Liver (tissue), 9 donors: ENCODE results near the gene RALGAPB. TPM values are rescaled to one million over a fixed set of nuclear protein-coding genes. Genes with fewer than 3 reads are reported as not detected.

Experiments
- DNase-seq: peaks from one replicate; pipeline ENCODE4 v3.0.0-alpha.2; 2017; ENCODE audit warnings: low spot score
- H3K27ac ChIP-seq, 2 donors: one replicate each; pipeline ENCODE4 v1.7.0; 2013; ENCODE audit warnings: inconsistent platforms in 2 of 2, low read length in 2 of 2, control low read depth in 1 of 2, low read depth in 1 of 2, mild to moderate bottlenecking in 1 of 2
- H3K27me3 ChIP-seq, 4 donors: one replicate each; pipeline versions ENCODE4 v1.6.1 to v1.7.0; 2013; ENCODE audit warnings: low read length in 3 of 4, inconsistent platforms in 1 of 4, mild to moderate bottlenecking in 1 of 4, moderate library complexity in 1 of 4; ENCODE audit not compliant: control insufficient read depth in 4 of 4, insufficient read depth in 4 of 4
- H3K36me3 ChIP-seq, 4 donors: one replicate each; pipeline versions ENCODE4 v1.6.1 to v1.7.0; 2013; ENCODE audit warnings: low read length in 3 of 4, mild to moderate bottlenecking in 3 of 4, low read depth in 1 of 4, moderate library complexity in 1 of 4; ENCODE audit not compliant: control insufficient read depth in 4 of 4, insufficient read depth in 3 of 4
- H3K4me1 ChIP-seq, 4 donors: one replicate each; pipeline versions ENCODE4 v1.6.1 to v1.7.0; 2013; ENCODE audit warnings: low read length in 3 of 4, mild to moderate bottlenecking in 3 of 4, moderate library complexity in 1 of 4; ENCODE audit not compliant: control insufficient read depth in 4 of 4, insufficient read depth in 4 of 4
- H3K4me3 ChIP-seq, 3 donors: one replicate each; pipeline versions ENCODE4 v1.6.1 to v1.7.0; 2013; ENCODE audit warnings: low read length in 3 of 3, control low read depth in 1 of 3, low read depth in 1 of 3, mild to moderate bottlenecking in 1 of 3
- H3K9ac ChIP-seq, 2 donors: one replicate each; pipeline ENCODE4 v1.7.0; 2013; ENCODE audit warnings: low read length in 2 of 2, mild to moderate bottlenecking in 2 of 2, moderate library complexity in 2 of 2, control low read depth in 1 of 2, low read depth in 1 of 2
- H3K9me3 ChIP-seq, 4 donors: one replicate each; pipeline versions ENCODE4 v1.6.1 to v1.7.0; 2013; ENCODE audit warnings: low read length in 3 of 4; ENCODE audit not compliant: control insufficient read depth in 4 of 4
- ATF3 ChIP-seq: IDR thresholded peaks from 2 replicates; pipeline ENCODE4 v1.6.1; 2016; ENCODE audit warnings: antibody characterized with exemption
- CTCF ChIP-seq: fragments of 150-350 bp; IDR thresholded peaks from 2 replicates; pipeline ENCODE4 v1.5.1; 2017; ENCODE audit warnings: improper control_type of control experiment, low read depth, low read length; ENCODE audit not compliant: missing input control
- EGR1 ChIP-seq, 2 donors: IDR thresholded peaks; 2 replicates each; pipeline ENCODE4 v1.6.1; 2016 to 2018; ENCODE audit warnings: antibody characterized with exemption in 2 of 2, low read depth in 2 of 2
- FOXA1 ChIP-seq: IDR thresholded peaks from 2 replicates; pipeline ENCODE4 v1.6.1; 2016; ENCODE audit warnings: antibody characterized with exemption
- FOXA2 ChIP-seq: IDR thresholded peaks from 2 replicates; pipeline ENCODE4 v1.6.1; 2016; ENCODE audit warnings: antibody characterized with exemption
- GABPA ChIP-seq, 2 donors: IDR thresholded peaks in 1 of 2; conservative IDR thresholded peaks in 1 of 2; 2 replicates each; pipeline ENCODE4 v1.6.1; 2016; ENCODE audit warnings: antibody characterized with exemption in 2 of 2, mild to moderate bottlenecking in 1 of 2, moderate library complexity in 1 of 2
- HNF4A ChIP-seq, 2 donors: conservative IDR thresholded peaks; 2 replicates each; pipeline ENCODE4 v1.6.1; 2016; ENCODE audit warnings: antibody characterized with exemption in 2 of 2, mild to moderate bottlenecking in 2 of 2
- HNF4G ChIP-seq: IDR thresholded peaks from 2 replicates; pipeline ENCODE4 v1.6.1; 2016; ENCODE audit warnings: antibody characterized with exemption
- JUND ChIP-seq, 2 donors: IDR thresholded peaks; 2 replicates each; pipeline ENCODE4 v1.6.1; 2016; ENCODE audit warnings: antibody characterized with exemption in 2 of 2
- NR2F2 ChIP-seq: IDR thresholded peaks from 2 replicates; pipeline ENCODE4 v1.6.1; 2016; ENCODE audit warnings: antibody characterized with exemption
- REST ChIP-seq: IDR thresholded peaks from 2 replicates; pipeline ENCODE4 v1.6.1; 2016; ENCODE audit warnings: antibody characterized with exemption, mild to moderate bottlenecking
- RXRA ChIP-seq, 2 donors: IDR thresholded peaks; 2 replicates each; pipeline ENCODE4 v1.6.1; 2017 to 2018; ENCODE audit warnings: antibody characterized with exemption in 2 of 2, mild to moderate bottlenecking in 1 of 2
- SP1 ChIP-seq: IDR thresholded peaks from 2 replicates; pipeline ENCODE4 v1.6.1; 2018; ENCODE audit warnings: antibody characterized with exemption, mild to moderate bottlenecking
- TAF1 ChIP-seq: conservative IDR thresholded peaks from 2 replicates; pipeline ENCODE4 v1.6.1; 2016; ENCODE audit warnings: antibody characterized with exemption, mild to moderate bottlenecking
- YY1 ChIP-seq: IDR thresholded peaks from 2 replicates; pipeline ENCODE4 v1.6.1; 2016; ENCODE audit warnings: antibody characterized with exemption, mild to moderate bottlenecking
- WGBS: extraction: QIAGEN DNeasy Blood & Tissue Kit; methylation state at CpG from one replicate; pipeline ENCODE4 v1.1.7; 2013; 5-methylcytosine and 5-hydroxymethylcytosine counted together
- polyA plus RNA-seq, 2 donors: library from polyadenylated mRNA; stranded (reverse) in 1 of 2; unstranded in 1 of 2; fragments of 200-250 nt in 1 of 2; fragments of >200 nt in 1 of 2; fragmentation: Nextera tagmentation in 1 of 2; extraction: Ambion mirVana in 1 of 2; gene quantifications; one replicate each; pipeline versions ENCODE4 v1.2.1 to v1.2.3, GENCODE V29; 2013 to 2015
- total RNA-seq, 2 donors: library from RNA; depleted of rRNA; stranded (reverse); fragments of >200 nt; gene quantifications; one replicate each; pipeline ENCODE4 v1.2.3, GENCODE V29; 2014
- donor health status: healthy.
- donor health status: healthy.
- donor health status: healthy.
- donor health status: healthy.
- donor health status: healthy.

RALGAPB gene
- total and polyA plus RNA-seq, 4 donors, result 4.3 to 19.7 (median 9.5) TPM

GRCh38 chr20:38433304-38433972, 39.2 kb upstream of the RALGAPB start:
- H3K4me3 ChIP-seq, result peak overlapping the region in 2 of 3 donors; percentile 88 to 91
- peaks cover 0 to 41% (median 26%) of the 10 kb centered on the region in 4 donors for H3K4me1 ChIP-seq
- DNase-seq, result no peak
- H3K27me3 ChIP-seq, result no peaks in the 10 kb centered on the region
- peak overlapping the region in 1 of 2 donors; percentile 19 for H3K27ac ChIP-seq
- peaks cover 11 to 41% (median 35%) of the 10 kb centered on the region in 4 donors for H3K36me3 ChIP-seq
- no peaks in the 10 kb centered on the region for H3K9me3 ChIP-seq
- WGBS, result 93% methylated on average over 9 of the region's 9 CpGs
- peak overlapping the region in 1 of 2 donors; percentile 95 for H3K9ac ChIP-seq
- TF ChIP-seq SP1, result no peak
- no peak for TF ChIP-seq EGR1 (IDR thresholded peaks at IDR 0.05; ENCODE audit: low read depth in 2 of 2)
- TF ChIP-seq FOXA1, result no peak
- no peak for TF ChIP-seq REST
- no peak for TF ChIP-seq RXRA (IDR thresholded peaks at IDR 0.05)
- no peak for TF ChIP-seq ATF3

GRCh38 chr20:38434301-38434741, 38.3 kb upstream of the RALGAPB start:
- Histone ChIP-seq H3K36me3 (peaks cover 11 to 33% (median 29%) of the 10 kb centered on the region in 4 donors), H3K9me3 (no peaks in the 10 kb centered on the region), H3K4me3 (peak overlapping the region; percentile 74 to 91 (median 88)), H3K27ac (peak overlapping the region; percentile 79 to 81), H3K9ac (peak overlapping the region; percentile 75 to 95), H3K27me3 (no peaks in the 10 kb centered on the region), H3K4me1 (peaks cover 0 to 32% (median 17%) of the 10 kb centered on the region in 4 donors)
- peak; percentile 46 for DNase-seq
- TF ChIP-seq HNF4A (conservative IDR thresholded peaks at IDR 0.05) (peak in 1 of 2 donors; percentile 22), YY1 (no peak)
- WGBS, result 28% methylated on average over 16 of the region's 16 CpGs

- peak; percentile 95 for DNase-seq
- Histone ChIP-seq H3K4me1 (peaks cover 0 to 26% (median 11%) of the 10 kb centered on the region in 4 donors), H3K4me3 (peak within 1 kb of the TSS; percentile 74 to 91 (median 88)), H3K9ac (peak within 1 kb of the TSS; percentile 75 to 95), H3K27ac (peak within 1 kb of the TSS; percentile 79 to 81), H3K36me3 (peaks cover 7 to 27% (median 24%) of the 10 kb centered on the region in 4 donors), H3K27me3 (no peaks in the 10 kb centered on the region), H3K9me3 (no peaks in the 10 kb centered on the region)
- under 1% methylated on average over 65 of the region's 65 CpGs for WGBS
- TF ChIP-seq ATF3, result no peak
- TF ChIP-seq TAF1, result peak; percentile 90
- peak; percentile 61 for TF ChIP-seq FOXA1
- peak; percentile 6 to 21 for TF ChIP-seq HNF4A (conservative IDR thresholded peaks at IDR 0.05)
- peak; percentile 87 for TF ChIP-seq YY1
- TF ChIP-seq EGR1 (IDR thresholded peaks at IDR 0.05; ENCODE audit: low read depth in 2 of 2), result peak; percentile 38 to 62
- peak in 1 of 2 donors; percentile 94 for TF ChIP-seq GABPA (IDR thresholded peaks at IDR 0.05 in 1 of 2, conservative IDR thresholded peaks at IDR 0.05 in 1 of 2)
- TF ChIP-seq HNF4G, result no peak
- no peak for TF ChIP-seq FOXA2
- peak; percentile 78 for TF ChIP-seq REST
- TF ChIP-seq NR2F2, result no peak
- no peak for TF ChIP-seq JUND (IDR thresholded peaks at IDR 0.05)
- peak; percentile 100 for TF ChIP-seq CTCF
These were observed 37.7 kb upstream of the RALGAPB start, which contains the start of gene SNHG17 for GRCh38 chr20:38434770-38435554. Gene SNHG17, minus strand, starts transcription at chr20:38435328.
